Lower lobe of right lung (tissue), 2 donors: ENCODE results near the gene CEACAM3. TPM values are rescaled to one million over a fixed set of nuclear protein-coding genes. Genes with fewer than 3 reads are reported as not detected.

Experiments
- ATAC-seq, 2 donors: fragments of 200-7000 bp; cut with Tn5 transposase; one replicate each; pipeline ENCODE4 v1.9.1; 2020 to 2022; ENCODE audit warnings: mild to moderate bottlenecking in 2 of 2, moderate library complexity in 2 of 2
- DNase-seq: peaks from one replicate; pipeline ENCODE4 v3.0.0-alpha.2; 2020
- H3K27ac ChIP-seq: fragments of 200-600 bp; one replicate; pipeline ENCODE4 v1.8.0; 2022
- H3K27me3 ChIP-seq: fragments of 200-600 bp; one replicate; pipeline ENCODE4 v1.8.0; 2022; ENCODE audit warnings: low read depth
- H3K36me3 ChIP-seq: fragments of 200-600 bp; one replicate; pipeline ENCODE4 v1.8.0; 2022; ENCODE audit warnings: mild to moderate bottlenecking
- H3K4me1 ChIP-seq: fragments of 200-600 bp; one replicate; pipeline ENCODE4 v1.8.0; 2022
- H3K4me3 ChIP-seq: fragments of 200-600 bp; one replicate; pipeline ENCODE4 v1.8.0; 2022; ENCODE audit warnings: mild to moderate bottlenecking
- H3K9me3 ChIP-seq: fragments of 200-600 bp; one replicate; pipeline ENCODE4 v1.8.0; 2022
- intact Hi-C: fragments of 100-400 bp; cut with DNase I; formaldehyde crosslinking; loops from one replicate; pipeline ENCODE4 v1.11.0; 2022
- total RNA-seq: library from RNA; stranded (reverse); fragmentation: NEBNext Ultra II Directional; extraction: Animal tissue kit (Norgen Biotek cat#: 25700); gene quantifications from one replicate; pipeline ENCODE4 v1.2.1, GENCODE V29; 2021
- TF ChIP-seq, protein P1 (sequence below): fragments of 200-600 bp; IDR thresholded peaks from one replicate; pipeline ENCODE4 v1.8.0; 2022; ENCODE audit warnings: antibody characterized with exemption, mild to moderate bottlenecking
- donor health status: DM: no; HTN: yes; CAD: no; lungs with severe emphysema.

The CEACAM3 gene
- total RNA-seq, 1 donor from 2014 or later, result 4.3 TPM

DNA sequence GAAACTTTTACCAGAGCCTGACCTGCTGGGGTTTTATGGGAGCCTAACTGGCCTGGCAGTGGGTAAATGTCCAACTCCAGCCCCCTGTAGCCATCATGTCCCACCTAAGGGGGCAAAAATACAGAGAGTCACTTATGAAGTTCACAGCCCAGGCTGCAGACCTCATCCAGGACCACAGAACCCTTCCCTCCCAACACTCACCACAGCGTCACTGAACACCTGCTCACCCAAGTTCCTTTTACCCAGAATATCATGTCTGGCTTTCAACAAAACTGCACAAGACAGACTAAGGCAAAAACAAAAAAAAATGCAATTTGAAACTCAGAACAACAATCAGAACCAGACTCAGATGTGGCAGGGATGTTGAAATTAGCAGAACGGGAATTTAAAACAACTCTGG lies 6.4 kb downstream of the CEACAM3 start:
- ATAC-seq (no peak), DNase-seq (no peak)
- Histone ChIP-seq H3K4me3 (no peak overlapping the region), H3K9me3 (no peaks in the 10 kb centered on the region), H3K4me1 (peaks cover 6% of the 10 kb centered on the region), H3K27ac (peak overlapping the region; percentile 58), H3K36me3 (no peaks in the 10 kb centered on the region), H3K27me3 (no peaks in the 10 kb centered on the region)
- TF ChIP-seq, protein P1, sequence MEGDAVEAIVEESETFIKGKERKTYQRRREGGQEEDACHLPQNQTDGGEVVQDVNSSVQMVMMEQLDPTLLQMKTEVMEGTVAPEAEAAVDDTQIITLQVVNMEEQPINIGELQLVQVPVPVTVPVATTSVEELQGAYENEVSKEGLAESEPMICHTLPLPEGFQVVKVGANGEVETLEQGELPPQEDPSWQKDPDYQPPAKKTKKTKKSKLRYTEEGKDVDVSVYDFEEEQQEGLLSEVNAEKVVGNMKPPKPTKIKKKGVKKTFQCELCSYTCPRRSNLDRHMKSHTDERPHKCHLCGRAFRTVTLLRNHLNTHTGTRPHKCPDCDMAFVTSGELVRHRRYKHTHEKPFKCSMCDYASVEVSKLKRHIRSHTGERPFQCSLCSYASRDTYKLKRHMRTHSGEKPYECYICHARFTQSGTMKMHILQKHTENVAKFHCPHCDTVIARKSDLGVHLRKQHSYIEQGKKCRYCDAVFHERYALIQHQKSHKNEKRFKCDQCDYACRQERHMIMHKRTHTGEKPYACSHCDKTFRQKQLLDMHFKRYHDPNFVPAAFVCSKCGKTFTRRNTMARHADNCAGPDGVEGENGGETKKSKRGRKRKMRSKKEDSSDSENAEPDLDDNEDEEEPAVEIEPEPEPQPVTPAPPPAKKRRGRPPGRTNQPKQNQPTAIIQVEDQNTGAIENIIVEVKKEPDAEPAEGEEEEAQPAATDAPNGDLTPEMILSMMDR, result no peak
- intact Hi-C loops, result no loop called here

DNA sequence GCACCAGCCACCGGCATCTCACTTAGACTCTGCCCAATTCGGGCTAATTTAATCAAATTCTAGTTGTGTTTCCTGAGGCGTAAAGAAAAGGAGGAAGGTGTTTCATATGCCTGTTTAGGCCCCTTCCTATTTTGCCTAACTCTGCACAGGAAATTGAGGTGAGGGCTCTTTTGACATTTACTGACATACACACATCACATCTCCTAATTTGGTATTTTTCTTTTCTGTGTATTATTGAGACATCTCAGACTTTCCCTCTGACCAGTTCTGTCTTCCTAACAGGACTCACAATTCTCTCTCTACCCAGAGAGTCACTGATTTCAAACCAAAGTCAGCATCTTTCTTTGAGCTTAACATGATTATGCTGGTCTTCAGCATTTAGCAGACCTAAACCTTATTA lies 7.9 kb downstream of the CEACAM3 start:
- intact Hi-C loops, result no loop called here
- no peak overlapping the region for H3K4me3 ChIP-seq
- TF ChIP-seq, protein P1, result no peak
- no peak overlapping the region for H3K27ac ChIP-seq
- DNase-seq (no peak), ATAC-seq (no peak)
- no peaks in the 10 kb centered on the region for H3K27me3 ChIP-seq
- H3K9me3 ChIP-seq, result no peaks in the 10 kb centered on the region
- no peaks in the 10 kb centered on the region for H3K36me3 ChIP-seq
- H3K4me1 ChIP-seq, result no peaks in the 10 kb centered on the region

DNA sequence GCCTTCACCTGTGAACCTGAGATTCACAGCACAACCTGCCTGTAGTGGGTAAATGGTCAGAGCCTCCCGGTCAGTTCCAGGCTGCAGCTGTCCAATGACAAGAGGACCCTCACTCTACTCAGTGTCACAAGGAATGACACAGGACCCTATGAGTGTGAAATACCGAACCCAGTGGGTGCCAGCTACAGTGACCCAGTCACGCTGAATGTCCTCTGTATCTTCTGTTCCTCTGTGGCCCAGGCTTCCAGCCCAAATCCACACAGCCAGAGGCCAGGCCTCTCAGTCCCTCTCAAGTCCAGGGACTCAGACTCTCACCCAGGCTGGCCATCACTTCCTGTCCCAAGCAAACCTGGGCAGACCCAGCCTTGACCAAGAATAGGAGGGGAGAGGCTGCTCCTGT lies 10.8 kb downstream of the CEACAM3 start:
- no peak overlapping the region for H3K4me3 ChIP-seq
- DNase-seq (no peak), ATAC-seq (no peak)
- intact Hi-C loops, result no loop called here
- TF ChIP-seq, protein P1, result no peak
- no peak overlapping the region for H3K27ac ChIP-seq
- H3K27me3 ChIP-seq, result peaks cover 8% of the 10 kb centered on the region
- peaks cover 5% of the 10 kb centered on the region for H3K4me1 ChIP-seq
- H3K36me3 ChIP-seq, result no peaks in the 10 kb centered on the region
- H3K9me3 ChIP-seq, result no peaks in the 10 kb centered on the region

DNA sequence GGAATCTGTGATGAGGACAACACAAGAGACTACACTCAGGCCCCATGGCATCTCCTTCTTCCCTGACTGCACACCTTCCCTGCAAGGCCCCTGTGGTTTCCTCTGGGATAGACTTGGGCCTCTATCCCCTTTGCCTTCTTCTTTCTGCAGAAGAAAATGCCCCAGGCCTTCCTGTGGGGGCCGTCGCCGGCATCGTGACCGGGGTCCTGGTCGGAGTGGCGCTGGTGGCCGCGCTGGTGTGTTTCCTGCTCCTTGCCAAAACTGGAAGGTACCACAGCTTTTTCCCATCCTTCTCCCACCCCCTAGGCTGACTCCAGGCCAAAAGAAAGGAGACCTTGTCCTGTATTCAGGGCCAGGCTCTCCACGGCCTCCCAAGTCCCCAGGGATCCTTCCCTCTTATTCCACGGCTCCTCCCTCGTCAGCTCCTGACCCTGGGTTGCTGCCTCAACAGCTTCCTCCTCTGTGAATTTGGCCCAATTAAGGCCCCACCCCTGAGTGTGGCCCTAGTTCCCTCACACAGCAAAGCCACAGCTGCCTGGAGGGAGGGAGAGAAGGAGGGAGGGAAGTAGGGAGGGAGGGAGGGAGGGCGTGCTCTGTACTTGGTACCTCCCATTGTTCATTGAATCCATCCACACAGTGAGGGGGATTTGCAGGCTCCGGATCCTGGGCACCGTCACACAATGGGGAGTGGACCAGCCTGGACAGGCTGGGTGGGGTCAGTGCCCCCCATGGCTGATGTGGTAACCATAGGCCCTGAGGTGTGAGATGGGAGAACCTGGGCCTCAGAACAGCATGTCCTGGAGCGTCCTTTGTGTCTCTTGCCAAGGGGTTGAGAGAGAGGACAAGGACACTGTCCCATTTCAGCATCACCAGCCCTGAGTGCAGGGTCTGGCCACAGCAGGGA lies 12.5 kb downstream of the CEACAM3 start:
- TF ChIP-seq, protein P1, result no peak
- ATAC-seq (peak; percentile 54 to 71), DNase-seq (peak; percentile 72)
- Histone ChIP-seq H3K27ac (peak overlapping the region; percentile 65), H3K4me1 (peaks cover 5% of the 10 kb centered on the region), H3K4me3 (no peak overlapping the region), H3K36me3 (no peaks in the 10 kb centered on the region), H3K27me3 (peaks cover 8% of the 10 kb centered on the region), H3K9me3 (no peaks in the 10 kb centered on the region)
- intact Hi-C loops, result no loop called here

DNA sequence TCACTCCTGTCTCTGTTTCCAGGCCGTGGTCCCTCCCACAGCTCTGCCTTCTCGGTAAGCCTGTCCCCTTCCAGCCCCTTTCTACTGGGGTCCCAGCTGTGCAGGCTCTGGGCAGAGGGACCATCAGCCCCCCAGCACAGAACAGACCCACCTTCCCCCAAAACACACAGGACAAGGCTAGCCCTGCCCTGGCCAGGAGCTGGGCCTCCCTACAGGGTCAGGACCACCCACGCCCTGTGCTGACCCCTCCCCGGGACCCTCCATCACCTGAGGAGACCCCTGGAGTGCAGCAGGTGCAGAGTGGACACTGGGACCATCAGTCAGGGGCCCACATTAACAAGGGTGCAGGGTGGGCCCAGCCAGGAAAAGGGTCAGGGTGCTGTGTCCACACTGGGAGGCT lies 13.9 kb downstream of the CEACAM3 start:
- DNase-seq (no peak), ATAC-seq (peak in 1 of 2 donors; percentile 12)
- Histone ChIP-seq H3K27me3 (peaks cover 8% of the 10 kb centered on the region), H3K9me3 (no peaks in the 10 kb centered on the region), H3K27ac (peak overlapping the region; percentile 65), H3K4me3 (no peak overlapping the region), H3K36me3 (no peaks in the 10 kb centered on the region), H3K4me1 (peaks cover 5% of the 10 kb centered on the region)
- intact Hi-C loops, result no loop called here
- TF ChIP-seq, protein P1, result no peak
